LHCN-M2 (cell line): ENCODE data around the gene PTGFRN. TPM values are rescaled to one million over a fixed set of nuclear protein-coding genes. Genes with fewer than 3 reads are reported as not detected.

Experiments used
- DNase-seq: peaks from one replicate; pipeline ENCODE4 v3.0.0-alpha.2; 2012; ENCODE audit warnings: low read depth
- total RNA-seq: library from RNA; depleted of rRNA; stranded (reverse); fragments of >200 nt; gene quantifications from 2 replicates; pipeline ENCODE4 v1.2.3, GENCODE V29; 2014

The PTGFRN gene
- total RNA-seq, 1 experiment from 2014 or later = 61.7 TPM

DNA sequence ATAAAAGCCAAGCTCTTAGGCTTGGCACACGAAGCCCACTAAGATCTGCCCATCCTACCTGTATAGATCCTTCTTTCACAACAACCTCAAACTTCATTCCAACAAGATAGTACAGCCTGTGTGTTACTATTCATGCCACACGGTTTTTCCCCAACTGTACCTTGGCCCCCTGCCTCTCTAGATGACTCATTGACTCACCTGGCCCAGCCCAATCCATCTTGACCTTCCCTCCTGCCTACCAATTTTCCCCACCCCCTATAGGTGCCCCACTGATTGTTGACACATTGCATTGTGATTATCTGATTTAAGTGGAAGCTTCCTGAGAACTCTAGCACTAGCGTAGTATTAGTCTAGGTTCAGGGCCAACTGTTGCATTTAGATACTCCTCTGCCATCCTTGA is 89.9 kb downstream of the PTGFRN start:
- no peak for DNase-seq

DNA sequence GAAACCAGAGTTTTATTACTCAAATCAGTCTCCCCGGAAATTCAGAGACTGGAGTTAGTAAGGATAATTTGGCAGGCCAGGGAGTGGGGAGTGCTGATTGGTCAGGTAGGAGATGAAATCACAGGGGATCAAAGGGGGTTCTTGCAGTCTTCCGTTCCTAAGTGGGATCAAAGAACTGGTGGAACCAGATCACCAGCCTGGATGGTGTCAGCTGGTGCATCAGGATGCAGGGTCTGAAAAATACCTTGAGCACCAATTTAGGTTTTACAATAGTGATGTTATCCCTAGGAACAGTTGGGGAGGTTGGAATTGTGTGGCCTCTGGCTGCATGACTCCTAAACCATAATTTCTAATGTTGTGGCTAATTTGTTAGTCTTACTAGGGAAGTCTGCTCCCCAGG is 90.4 kb downstream of the PTGFRN start:
- no peak for DNase-seq

DNA sequence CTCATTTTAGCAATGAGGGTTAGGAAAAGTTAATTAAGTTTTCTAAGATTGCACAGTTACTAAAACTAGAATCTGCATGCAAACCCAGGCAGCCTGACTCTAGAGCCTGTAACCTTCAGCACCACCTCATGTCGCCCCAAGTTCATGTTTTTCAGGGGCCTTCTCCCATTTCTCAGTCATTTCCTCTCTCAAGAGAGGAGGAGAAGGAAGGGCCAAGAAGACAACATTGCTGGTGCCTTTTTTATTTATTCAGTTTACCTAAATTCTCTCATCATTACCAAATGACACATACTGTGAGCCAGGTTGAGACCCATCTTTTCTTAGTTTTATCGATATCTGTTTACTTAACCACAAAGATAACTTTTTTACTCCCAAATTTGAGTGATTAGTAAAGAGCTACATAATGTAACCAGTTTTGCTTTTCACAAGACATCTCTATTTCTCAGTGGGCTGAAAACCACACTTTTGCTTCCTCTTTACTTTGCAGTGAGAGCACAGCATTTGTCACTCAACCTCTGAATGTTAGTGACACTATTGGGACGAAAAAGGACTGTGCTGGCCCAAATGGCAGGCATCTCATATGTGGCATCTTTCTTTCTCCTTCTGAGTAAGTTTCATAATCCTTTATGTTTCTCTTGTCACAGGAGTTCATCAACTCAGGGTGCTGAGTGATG is 91.7 kb downstream of the PTGFRN start, which contains the start of gene CD101:
Gene CD101 (plus strand): TSS at position 507 of the 674 bp plus-strand sequence. CDS start 58 bp downstream, at position 565.
- DNase-seq = no peak

DNA sequence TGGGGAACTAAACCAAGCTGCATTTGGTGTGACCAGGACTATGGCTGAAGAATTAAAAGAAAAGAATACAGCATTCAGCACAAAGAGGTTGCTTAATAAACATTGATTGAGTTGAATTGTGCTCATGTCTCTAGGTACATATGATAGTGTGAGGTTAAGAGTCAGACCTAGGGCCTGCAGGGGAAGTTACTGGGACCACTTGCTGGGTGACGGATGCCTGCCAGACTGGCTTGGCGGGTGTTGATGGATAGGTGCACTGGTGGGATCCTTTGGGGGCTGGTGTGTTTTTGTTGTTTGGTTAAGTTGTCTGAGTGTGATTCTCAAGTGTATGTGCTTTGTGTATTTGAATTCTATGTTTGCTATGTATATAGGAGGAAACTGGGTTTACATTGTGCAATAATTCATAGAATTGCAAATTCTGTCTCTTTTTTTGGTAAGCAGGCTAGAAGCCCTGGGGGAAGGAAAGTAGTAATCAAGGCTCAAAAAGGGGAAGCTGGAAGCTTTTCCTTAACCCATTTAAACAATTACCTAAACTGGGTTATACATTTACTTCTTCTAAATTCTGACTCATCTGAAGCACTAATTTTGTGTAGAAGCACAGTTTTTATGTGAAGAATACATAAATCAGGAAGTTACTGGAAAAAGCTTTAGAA is 93.6 kb downstream of the PTGFRN start:
- no peak for DNase-seq

DNA sequence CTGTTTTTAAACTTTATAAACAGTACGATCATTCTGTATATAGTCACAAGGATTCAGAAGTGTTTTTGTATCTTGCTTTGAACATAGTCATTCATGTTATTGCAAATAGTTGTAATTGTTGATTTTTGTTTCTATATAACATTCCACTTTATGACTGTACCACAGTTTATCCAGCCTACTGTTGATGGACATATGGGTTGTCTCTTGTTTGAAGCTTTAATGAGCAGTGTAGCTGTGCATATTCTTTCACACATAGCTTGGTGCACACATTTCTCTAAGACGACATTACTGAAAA is 98.0 kb downstream of the PTGFRN start:
- DNase-seq = peak; percentile 29

DNA sequence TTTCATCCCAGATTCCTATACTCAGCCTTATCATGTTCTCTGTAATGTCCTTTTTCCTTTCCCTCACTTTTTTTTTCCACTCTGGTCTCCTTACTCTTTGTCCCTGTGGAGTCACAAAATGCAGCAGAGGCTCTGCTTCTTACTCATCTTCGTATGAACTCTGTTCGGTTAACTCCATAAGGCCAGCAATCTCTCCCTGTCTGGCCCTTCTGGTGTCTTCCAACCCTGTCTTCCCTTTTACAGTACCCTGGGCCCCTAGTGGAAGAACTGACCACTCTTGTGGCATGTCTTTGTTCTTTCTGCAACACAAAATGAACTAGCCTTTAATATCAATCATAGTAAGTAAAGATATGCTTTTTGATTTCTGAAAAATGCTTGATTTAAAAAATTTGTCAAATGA is 98.9 kb downstream of the PTGFRN start:
- peak; percentile 43 for DNase-seq

DNA sequence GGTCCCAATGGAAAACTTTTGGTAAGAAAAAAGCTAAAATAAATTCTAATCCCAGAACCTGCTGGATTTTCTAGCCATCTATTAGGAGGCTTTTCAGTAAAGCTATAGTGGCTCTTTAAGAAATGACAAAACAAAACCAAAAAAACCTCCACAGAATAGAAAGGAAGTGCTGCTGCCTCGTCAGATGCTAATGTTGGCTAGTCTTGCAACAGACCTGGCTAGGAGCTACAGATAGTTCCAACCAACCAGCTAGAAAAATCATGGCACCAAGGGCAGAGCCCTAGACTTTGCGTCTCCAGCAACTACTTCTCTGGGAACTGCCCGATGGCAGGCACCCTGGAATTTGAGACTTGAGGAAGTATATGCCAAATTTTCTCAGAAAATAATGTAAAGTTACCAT is 99.4 kb downstream of the PTGFRN start:
- DNase-seq = peak; percentile 53

DNA sequence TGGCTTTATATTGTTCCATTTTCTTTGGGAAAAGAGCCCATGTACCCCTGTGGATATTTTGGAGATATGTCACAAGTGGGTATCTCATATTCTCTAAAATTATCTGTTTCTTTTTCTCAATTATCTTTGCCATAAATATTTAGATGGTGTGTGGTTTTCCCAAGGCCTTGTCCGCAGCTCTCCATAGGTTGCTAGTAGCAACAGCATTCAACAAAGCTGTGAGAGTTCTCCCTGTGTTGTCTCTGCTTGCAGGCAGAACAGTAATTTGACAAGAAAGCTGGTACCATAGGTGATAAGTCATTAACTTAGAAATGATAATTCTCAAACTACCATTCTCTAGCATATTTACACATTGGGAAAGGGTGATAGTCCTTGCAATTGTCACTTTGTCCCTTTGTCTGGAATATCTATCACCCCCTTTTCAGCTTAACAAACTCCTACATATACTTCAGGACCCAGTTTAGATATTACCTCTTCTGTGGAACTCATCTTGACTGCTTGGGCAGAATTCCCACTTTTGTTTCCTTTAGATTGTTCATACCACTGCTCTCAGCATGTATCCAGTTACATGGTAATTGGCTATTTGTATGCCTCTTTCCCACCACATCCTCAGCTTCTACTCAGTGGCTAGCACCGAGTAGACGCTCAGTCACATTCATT is 100.7 kb downstream of the PTGFRN start:
- DNase-seq = no peak

DNA sequence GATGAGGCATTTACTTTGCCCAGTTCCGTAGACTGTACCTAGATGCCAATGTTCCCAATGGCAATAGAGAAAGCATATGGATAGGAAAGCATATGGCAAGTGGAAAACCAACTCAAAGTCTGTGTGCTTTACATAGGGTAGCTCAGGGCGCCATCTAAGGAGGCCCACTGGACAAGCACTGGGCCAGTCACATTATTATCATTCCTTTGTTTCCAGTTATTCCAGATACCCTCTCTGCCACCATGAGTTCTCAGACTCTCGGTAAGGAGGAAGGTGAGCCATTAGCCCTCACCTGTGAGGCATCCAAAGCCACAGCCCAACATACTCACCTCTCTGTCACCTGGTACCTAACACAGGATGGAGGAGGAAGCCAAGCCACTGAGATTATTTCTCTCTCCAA is 101.6 kb downstream of the PTGFRN start:
- DNase-seq = no peak

DNA sequence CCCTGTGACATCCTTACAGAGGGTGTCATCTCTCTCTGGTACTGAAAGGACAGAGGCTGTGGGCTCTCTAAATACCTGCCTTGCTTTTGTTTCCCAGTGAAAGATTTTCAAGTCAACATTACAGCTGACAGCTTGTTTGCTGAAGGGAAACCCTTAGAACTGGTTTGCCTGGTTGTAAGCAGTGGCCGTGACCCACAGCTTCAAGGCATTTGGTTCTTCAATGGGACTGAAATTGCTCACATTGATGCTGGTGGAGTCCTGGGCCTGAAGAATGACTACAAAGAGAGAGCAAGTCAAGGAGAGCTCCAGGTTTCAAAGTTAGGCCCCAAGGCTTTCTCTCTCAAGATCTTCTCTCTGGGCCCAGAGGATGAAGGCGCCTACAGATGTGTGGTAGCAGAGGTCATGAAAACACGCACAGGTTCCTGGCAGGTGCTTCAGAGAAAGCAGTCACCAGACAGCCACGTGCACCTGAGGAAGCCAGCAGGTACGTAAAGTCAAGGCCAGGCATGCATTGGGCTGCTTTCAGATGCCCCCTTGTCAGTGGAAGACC is 103.7 kb downstream of the PTGFRN start:
- DNase-seq = no peak

DNA sequence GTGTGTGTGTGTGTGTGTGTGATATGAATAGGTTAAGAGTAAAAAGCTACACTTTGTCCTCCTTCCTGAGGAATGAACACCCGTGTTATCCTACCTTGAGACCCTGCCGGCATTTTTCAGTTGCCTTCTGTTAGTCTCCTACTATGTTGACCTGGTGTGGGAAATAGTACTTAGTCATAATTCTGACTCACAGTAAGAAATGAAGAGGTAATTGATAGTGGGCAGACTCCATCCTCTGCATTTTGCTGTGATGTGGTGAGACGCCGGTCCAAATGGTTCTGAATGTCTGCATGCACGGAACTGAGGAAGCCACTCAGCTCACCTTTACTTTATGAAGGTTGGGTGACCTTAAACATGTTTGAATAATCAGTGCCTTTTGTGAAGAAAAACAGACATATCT is 104.5 kb downstream of the PTGFRN start:
- peak; percentile 62 for DNase-seq

DNA sequence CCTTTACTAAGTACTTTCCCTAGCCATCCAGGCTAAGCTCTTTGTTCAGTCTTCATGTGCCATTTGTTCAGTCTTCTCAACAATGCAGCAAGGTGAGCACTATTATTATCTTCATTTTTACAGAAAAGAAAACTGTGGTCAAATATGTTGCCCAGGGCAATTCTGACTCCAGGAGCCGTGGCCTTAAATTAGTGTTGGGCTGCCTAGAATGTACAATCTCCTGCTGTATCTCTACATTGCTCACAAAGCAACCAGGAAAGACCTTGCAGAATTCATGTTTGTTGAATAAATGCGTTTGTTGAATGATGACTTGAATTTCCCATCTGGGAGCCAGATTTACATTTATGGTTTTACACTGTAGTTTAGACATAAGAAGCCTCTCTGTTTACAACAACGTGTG is 106.0 kb downstream of the PTGFRN start:
- DNase-seq = no peak

DNA sequence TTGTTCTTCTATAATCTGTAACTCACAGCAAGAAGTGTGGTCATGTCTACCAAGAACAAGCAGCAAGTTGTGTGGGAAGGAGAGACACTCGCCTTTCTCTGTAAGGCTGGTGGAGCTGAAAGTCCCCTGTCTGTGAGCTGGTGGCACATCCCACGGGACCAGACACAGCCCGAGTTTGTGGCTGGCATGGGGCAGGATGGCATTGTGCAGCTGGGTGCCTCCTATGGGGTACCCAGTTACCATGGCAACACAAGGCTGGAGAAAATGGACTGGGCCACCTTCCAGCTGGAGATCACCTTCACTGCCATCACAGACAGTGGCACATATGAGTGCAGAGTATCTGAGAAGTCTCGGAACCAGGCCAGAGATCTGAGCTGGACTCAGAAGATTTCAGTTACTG is 107.3 kb downstream of the PTGFRN start:
- DNase-seq = no peak

DNA sequence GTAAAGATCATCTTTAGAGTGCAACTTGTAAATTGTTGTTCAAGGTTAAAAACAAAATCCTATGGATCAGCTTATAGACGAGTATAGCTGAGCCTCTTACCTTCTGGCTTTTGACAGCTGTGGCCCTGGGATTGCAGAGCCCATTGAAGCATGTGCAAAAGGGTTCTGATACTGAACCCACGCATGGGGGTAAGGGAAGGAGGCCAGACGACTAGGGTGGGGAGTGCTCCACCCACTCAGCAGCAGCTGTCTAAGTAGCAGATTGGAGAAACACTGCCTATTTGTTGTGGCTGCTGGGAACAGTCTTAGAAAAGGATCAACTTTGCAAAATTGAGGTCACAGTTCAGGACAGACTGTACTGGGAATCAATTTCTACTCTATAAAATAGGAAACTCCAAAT is 107.9 kb downstream of the PTGFRN start:
- peak; percentile 77 for DNase-seq

DNA sequence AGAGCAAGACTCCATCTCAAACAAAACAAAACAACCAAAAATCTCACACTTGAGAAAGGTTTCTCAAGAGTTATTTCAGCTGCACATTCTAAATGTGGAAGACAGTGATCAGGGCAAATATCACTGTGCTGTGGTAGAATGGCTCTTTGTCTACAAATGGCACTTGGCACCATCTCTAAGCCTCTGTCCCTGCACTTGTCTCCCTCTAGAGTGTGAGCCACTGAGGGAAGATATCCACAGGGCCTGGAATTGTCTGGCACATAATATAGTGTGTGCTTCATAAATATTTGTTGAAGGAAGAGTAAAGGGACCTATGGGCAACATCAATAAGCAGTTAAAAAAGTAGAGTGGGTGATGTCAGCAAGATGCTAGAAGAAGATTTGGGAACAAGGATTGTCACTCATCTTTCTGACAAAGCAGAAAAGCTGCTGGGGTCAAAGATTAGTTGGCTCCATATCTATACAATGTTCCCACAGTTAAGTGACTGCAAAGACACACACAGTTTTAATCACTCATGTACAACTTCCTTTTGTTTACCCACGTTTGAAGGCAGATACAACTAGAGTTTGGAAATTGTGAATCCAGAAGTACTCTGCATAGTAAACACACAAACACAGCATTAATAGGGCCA is 110.9 kb downstream of the PTGFRN start:
- DNase-seq = no peak

DNA sequence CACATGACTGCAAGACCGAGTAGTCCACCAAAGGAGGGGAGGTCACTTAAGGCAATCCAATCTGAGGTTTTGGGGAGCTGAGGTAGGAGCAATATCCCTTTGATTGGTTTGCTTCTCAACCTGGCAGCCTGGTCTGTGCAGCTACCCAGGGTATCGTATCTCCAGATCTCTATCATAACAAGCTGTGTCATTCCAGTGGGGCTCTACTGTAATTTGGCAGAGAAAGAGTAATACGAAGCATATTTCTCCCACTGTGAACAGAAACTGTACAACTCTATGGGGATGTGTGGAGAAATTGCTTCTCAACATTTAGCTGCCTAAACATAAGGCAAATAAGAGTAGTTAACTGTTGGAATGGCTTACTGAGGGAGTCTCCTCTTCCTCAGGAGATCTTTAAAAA is 112.4 kb downstream of the PTGFRN start:
- no peak for DNase-seq

DNA sequence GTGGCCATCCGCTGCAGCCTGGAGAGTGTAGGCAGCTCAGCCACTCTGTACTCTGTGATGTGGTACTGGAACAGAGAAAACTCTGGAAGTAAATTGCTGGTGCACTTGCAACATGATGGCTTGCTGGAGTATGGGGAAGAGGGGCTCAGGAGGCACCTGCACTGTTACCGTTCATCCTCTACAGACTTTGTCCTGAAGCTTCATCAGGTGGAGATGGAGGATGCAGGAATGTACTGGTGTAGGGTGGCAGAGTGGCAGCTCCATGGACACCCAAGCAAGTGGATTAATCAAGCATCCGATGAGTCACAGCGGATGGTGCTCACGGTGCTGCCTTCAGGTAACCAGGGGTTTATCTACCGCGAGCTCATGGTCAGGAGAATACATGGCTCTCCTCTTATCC is 115.9 kb downstream of the PTGFRN start:
- no peak for DNase-seq

DNA sequence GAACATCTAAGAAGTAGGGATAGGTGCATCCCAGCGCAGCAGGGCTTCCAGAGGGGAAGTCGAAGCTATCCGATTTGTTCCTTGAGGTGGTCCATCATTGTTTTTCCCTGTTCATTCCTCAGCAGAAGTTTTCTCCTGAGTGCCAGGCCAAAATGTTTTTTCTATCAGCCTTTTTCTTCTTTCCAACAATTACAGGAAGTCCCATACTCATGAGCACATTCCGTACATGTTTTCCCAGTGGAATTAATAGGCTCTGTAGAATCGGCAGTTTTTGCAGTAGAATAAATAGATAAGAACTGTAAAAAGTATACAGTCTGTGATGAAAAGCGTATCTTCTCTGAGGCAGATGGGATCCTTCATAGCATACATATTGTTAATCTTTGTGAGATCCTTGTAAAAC is 116.6 kb downstream of the PTGFRN start:
- peak; percentile 36 for DNase-seq

DNA sequence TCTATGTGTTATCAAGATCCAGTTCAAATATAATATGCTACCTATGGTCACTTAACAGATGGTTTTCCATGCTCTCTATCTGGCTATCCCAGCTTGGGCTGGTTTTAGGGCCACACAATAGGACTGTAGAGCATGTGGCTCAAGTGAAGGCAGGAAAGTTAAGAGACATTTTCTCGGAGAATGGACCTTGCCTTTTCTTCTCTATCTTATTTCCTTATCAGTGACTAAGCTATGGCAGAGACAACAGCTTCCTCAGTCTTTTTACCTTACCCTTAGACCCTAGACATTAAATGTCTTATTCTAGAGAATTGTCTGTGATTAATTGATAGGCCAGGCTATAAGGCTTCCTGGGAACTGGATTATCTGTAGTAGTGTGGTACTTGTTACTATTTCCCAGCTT is 120.0 kb downstream of the PTGFRN start:
- no peak for DNase-seq

DNA sequence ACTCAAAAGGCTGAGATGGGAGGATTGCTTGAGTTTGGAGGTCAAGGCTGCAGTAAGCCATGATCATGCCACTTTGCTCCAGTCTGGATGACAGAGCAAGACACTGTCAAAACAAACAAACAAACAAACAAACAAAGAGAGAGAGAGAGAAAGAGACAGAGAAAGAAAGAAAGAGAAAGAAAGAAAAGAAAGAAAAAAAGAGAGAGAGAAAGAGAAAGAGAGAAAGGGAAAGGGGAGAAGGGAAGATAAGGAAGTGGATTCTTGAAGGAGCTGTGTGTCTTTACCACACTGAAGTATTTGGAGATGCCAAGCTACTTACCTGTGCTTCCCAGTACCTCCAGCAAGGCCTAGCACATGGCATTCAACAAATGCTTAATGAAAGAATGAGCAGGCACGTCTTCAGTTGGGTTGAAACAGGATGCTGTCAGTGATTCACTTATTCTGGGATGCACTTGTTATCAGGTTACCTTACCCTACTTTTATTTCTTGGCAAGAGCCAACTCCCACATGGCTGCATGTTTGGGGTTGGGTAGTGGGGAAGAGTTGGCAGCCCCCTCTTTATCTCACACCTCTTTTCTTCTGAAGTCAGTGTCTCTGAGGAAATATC is 120.7 kb downstream of the PTGFRN start:
- DNase-seq = no peak

DNA sequence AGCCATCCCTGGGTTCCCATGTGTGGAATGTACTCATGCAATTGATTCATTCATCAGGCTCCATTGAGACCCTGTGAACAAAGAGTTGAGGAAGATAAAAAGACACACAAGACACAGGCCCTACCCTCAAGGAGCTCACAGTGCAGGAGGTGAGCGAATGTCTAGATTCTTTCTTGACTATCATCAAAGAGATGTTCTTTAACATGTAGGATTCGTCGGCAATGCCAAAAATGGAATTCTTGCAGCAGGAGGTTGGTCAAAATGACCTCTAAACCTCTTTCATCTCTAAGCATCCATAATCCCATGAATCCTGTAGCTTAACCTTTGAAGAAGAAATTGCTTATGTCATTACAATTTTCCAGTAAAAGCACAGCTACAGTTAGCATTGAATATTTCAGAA is 122.5 kb downstream of the PTGFRN start:
- DNase-seq = no peak
